ENCODE data around the gene SGTA.
"Not testable (repeated sequence)": the region's sequence is repeated elsewhere in the genome, so short reads cannot be mapped to it uniquely, and the experiment has no call there.

SGTA gene

DNA sequence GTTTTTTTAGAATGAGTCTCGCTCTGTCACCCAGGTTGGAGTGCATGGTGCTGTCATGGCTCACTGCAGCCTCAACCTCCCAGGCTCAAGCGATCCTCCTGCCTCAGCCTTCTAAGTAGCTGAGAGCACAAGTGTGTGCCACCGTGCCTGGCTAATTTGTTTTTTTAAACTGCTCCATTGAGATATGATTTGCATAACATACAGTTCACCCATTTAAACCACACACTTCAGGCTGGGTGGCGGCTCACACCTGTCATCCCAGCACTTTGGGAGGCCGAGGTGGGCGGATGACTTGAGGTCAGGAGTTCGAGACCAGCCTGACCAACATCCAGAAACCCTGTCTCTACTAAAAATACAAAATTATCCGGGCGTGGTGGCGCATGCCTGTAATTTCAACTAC, 9.6 kb upstream of the SGTA start:
- not testable (repeated sequence) for DNase-seq

GRCh38 chr19:2791876-2792275, 8.8 kb upstream of the SGTA start:
- no peak for DNase-seq

- DNase-seq, result no peak
Observed at GRCh38 chr19:2791440-2791839, 8.4 kb upstream of the SGTA start.

GRCh38 chr19:2790557-2791271, 7.6 kb upstream of the SGTA start:
- no peak for DNase-seq

- DNase-seq, result no peak
Observed at GRCh38 chr19:2790194-2790556, 7.1 kb upstream of the SGTA start.

DNA sequence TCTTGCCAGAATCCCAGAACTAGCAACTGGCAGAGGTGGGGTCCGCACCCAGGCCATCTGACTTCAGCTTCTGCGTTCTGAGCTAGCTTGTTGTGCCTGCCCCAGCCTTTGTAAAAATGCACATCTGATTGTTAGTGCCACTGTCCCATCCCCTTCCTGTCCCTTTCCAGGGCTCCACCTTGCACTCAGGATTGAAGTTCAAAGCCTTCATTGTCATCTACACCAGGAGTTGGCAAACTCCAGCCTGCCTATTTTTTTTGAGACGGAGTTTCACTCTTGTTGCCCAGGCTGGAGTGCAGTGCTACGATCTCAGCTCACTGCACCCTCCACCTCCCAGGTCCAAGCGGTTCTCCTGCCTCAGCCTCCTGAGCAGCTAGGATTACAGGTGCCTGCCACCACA, 5.2 kb upstream of the SGTA start:
- DNase-seq, result no peak

DNA sequence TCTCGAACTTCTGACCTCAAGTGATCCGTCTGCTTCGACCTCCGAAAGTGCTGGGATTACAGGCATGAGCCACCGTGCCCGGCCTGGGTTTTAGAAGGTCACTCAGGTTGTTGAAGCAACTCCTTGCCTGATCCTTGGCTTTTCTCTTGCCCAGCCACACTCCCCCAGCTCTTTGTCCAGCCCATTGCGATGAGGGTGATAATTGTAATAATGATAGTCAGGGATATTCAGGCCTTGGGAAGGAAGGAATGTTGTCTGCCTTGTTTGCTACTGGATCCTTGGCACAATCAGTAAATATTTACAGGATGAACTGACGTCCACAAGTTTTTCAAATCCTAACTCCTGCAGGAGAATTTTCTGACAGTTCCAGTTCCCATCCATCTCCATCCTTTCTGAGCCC, 4.0 kb upstream of the SGTA start:
- no peak for DNase-seq

GRCh38 chr19:2785244-2785997, 2.3 kb upstream of the SGTA start, which contains the start of gene THOP1:
Gene THOP1 (plus strand): TSS chr19:2785503. CDS start chr19:2785663, 160 bp downstream.
- peak; percentile 98 to 99 for DNase-seq

DNA sequence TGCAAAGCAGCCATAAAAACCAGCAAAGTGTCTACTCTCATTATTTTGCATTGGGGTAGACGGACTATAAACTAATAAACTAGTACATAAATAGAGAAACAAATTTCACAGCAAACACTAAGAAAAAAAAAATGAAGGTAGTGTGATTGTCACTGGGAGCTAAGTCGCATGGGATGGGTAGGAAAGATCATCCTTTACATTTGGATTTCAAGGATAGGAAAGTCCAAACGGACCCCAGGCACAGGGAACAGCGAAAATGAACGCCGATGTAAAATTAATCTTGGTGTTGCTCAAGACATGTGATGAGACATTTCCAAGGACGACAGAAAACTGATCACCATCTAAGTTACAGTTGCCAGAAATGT, 690 bp upstream of the SGTA start:
- no peak for DNase-seq

- DNase-seq, result peak; percentile 43 to 44
Observed at GRCh38 chr19:2782329-2782935, 641 bp downstream of the SGTA start.

GRCh38 chr19:2780284-2780683, 2.8 kb downstream of the SGTA start:
- DNase-seq, result no peak

DNA sequence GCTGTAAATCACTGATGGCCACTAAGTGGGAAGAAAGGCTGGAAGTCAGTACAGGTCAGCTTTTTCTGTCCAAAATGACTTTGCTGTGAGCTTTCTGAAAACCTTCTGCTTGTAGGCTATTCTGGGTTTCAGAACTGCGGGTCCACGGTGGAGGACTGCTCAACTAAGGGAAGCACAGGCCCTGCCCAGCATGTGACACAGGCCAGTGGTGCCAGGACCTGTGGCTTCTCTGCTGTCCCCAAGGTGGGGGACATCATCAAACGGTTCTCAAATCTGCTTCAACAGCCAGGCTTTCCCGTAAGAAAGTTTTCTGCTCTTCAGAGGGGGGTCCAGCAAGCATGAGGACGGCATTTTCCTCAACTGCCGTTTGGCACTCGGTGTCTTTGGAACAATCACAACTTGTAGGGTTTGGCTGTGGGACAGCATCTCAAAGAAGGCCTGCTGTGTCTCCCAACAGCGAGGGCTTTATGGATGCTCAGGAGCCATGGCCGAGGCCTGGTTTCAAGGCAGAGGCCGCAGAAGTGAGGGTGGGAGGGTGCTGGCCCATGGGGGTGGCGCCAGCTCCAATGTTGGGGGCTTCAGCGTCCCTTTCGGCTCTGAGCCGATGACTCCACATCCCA, 3.8 kb downstream of the SGTA start:
- DNase-seq, result no peak

GRCh38 chr19:2777952-2778683, 5.0 kb downstream of the SGTA start:
- DNase-seq, result no peak

DNA sequence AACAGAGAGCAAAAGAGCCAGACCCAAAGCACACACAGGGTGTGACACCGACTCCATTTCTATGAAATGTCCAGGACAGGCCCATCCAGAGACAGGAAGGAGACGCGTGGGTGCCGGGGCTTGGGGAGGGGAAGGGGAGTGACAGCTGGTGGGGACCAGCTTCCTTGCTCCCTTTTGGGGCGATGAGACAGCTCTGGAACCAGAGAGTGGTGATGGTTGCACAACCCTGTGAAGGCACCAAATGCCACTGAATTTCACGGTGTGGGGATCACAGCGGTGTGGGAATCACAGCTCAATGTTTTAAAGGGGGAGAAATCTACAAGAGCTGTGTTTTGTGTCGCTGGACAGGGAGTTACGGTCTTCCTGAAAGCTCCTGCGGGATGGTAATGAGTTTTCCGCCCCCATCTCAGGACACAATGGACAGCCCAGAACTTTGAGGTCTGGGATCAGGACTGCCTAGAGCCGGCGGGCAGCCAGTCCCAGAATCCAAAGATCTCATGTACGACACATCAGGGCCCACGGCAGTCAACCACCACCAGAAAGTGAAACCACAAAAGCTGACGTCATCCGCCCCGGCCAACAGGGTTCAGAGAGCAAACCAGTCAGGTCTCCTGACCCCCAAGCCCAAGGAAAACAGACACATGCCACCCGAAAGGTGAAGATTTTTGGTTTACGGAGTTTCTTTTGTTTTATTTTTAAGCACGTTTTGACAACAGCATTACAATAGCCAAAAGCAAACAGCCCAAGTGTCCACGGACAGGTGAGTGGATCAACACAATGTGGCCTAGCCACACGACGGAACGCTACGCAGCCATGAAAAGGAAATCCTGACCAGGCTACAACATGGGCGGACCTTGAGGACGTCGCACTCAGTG, 7.3 kb downstream of the SGTA start:
- peak; percentile 86 for DNase-seq

GRCh38 chr19:2774953-2775555, 8.0 kb downstream of the SGTA start:
- DNase-seq, result no peak

DNA sequence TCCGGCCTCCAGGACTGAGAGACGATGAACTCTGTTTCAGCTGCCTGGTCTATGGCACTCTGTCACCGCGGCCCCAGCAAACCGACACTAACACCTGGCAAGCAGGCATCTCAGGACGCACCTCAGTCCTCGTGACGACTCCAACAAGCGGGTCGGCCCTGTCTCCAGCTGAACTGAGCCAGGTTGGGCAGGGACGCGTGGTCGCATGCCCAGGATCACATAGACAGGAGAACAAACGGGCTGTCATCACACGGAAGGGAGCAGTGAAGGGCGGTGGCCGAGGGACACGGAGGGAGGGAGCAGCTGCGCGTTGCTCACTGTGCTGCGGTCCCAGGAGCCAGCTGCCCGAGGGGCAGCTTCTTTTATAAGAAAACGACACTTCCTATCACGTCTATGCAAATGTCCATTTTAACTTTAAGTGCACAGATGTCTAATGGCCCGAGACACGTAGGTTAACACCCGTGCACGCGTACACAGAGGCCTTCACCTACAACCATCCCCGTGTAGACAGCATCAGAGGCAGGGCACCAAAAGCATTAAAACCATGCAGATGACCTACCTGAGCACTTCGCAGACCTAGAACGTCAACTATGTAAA, 8.9 kb downstream of the SGTA start:
- no peak for DNase-seq

GRCh38 chr19:2771786-2772674, 11.0 kb downstream of the SGTA start:
- DNase-seq, result no peak

DNA sequence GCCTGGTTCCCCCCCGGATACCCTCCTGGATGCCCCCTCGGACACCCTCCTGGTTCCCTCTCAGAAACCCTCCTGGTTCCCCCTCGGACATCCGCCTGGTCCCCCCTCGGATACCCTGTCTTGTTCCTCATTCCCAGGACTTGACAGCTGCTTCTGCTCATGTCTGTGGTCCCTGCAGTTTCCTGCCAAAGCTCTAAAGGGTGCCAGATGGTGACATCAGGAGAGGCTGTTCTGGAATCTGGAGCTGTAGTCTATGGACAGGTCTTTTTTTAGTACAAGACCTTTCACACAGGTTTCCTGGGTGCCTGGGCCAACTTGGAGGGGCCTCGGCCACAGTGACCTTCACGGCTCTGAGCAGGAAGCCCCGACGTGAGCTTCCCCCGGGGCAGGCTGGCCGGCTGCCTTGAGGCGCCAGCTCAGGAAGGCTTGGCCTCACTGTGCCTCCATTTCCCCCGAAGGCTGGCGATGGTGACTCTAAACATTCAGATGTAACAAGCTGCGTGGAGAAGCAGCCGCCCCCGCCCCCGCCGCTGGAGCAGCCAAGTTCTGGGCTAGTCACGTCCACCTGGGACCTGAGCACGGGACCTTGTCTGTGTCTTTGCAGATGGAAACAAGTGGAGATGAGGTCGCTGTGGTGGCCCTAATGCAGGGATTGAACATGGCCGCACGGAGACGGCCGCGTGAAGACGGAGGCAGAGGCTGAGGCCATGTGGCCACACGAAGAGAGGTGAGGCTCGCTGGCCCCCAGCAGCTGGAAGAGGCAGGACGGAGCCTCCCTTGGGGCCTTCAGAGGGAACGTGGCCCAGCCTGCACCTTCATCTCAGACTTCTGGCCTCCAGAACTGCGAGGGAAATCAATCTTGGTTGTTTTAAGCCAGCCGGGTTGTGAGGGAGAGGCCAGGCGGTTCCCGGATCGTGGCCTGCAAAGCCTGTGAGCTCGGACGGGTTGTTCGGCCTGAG, 12.7 kb downstream of the SGTA start:
- no peak for DNase-seq

DNA sequence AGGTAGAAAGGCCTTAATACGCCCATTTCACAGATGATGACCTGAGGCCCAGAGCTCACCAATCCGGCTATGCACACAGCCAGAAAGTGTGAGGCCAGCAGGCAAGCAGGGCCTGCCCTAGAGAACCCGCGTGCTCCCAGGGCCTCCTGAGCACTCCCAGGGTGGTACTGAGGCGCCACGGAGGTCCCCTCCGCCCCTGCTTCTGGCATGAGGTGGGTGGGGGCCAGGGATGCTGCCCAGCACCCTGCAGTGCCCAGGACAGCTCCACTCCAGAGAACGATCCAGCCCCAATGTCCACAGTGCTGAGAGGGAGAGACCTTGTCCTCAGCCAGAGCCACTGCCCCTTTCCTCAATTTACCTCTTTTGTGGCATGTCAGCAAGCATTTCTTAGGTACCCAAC, 13.9 kb downstream of the SGTA start:
- no peak for DNase-seq
